Neural cell (in vitro differentiated cells): ENCODE measurements around the gene AK6.

ENCODE experiments used
- EZH2 ChIP-seq: fragments of 200-600, 300-800 bp; shearing (Covaris generic), sonication (generic); IDR thresholded peaks from 2 replicates; pipeline ENCODE4 v1.6.1; 2014; ENCODE audit warnings: antibody characterized with exemption, low read length, borderline replicate concordance, mild to moderate bottlenecking; ENCODE audit not compliant: insufficient read depth, poor library complexity, severe bottlenecking
- RAD21 ChIP-seq: fragments of 450-650 bp; conservative IDR thresholded peaks from 2 replicates; pipeline ENCODE4 v1.6.1; 2014; ENCODE audit warnings: antibody characterized with exemption, mild to moderate bottlenecking, moderate library complexity

DNA sequence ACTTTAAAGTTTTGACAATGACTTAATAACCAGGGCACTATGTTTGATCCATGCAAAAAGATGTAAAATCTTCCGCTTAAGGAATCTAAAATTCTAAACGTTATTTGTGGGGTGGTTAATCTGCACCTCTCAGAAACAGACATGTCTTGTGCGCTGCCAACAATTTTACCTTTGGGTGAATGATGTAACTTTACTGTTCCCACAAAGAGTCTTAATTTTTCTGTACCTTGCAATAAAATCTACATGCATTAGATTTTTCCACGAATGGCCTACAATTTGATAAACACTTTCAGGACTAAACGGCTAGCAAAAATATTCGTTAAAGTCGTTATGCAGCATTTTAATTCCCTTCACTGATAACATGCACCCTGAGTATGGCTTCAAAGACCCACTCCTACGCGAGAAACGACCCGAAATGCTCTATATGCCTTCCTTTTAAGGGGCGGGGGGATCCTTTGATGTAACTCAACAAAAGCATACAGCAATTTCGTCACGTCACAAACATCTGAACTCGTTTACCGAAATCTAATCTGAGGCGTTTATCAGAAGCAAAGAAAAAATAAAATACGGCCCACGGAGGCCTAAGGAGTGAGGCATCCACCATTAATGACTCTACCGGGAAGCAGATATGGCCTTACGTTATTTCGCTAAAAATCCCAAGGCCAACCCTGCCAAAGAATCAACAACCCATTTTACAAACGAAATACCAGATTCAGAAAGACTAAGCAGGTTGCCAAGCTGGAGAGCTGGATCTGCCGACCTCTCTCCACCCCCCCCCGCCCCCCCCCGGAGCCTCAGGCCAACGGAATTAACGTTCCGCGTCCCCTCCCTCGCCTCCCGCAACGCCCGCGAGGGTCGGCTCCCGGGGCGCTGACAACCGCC is 621 bp downstream of the AK6 start:
- TF ChIP-seq RAD21 (no peak), EZH2 (no peak)
